B cell (primary cell): ENCODE measurements around the gene SLC2A4. TPM values are rescaled to one million over a fixed set of nuclear protein-coding genes. Genes with fewer than 3 reads are reported as not detected.

ENCODE experiments used
- ATAC-seq: fragments of 200-7000 bp; cut with Tn5 transposase; one replicate; pipeline ENCODE4 v1.10.0; 2021; ENCODE audit warnings: low read depth, mild to moderate bottlenecking, moderate number of reproducible peaks, moderate library complexity
- CTCF ChIA-PET: fragments of 350-600 bp; sonication (Branson Sonifier 250); formaldehyde crosslinking; loops from one replicate; lab custom pipeline; 2021; ENCODE audit warnings: antibody characterized with exemption, inconsistent platforms; lab: Charles Lee
- POLR2A ChIA-PET: fragments of 350-600 bp; sonication (Branson Sonifier 250); formaldehyde crosslinking; loops from one replicate; lab custom pipeline; 2021; ENCODE audit warnings: antibody characterized with exemption; lab: Charles Lee
- DNase-seq: peaks from one replicate; pipeline ENCODE4 v3.0.0; 2013
- H2AFZ ChIP-seq: 2 replicates; pipeline ENCODE4 v1.6.1; 2012; ENCODE audit warnings: mild to moderate bottlenecking, low read depth, low read length; ENCODE audit not compliant: insufficient read depth, poor library complexity, severe bottlenecking
- H3K27ac ChIP-seq, 2 donors: 1 replicate in 1 of 2; 2 replicates in 1 of 2; pipeline ENCODE4 v1.5.1; 2012 to 2013; ENCODE audit warnings: low read length in 2 of 2, mild to moderate bottlenecking in 2 of 2, moderate library complexity in 1 of 2
- H3K27me3 ChIP-seq, 4 experiments: fragments of 200-600 bp in 1 of 4; sonication (generic) in 1 of 4; replicated peaks in 1 of 4; 1 replicate in 2 of 4; 2 replicates in 2 of 4; pipeline versions ENCODE4 v1.6.1 to v1.7.0; 2013 to 2016; ENCODE audit warnings: low read length in 3 of 4, mild to moderate bottlenecking in 2 of 4, mixed read lengths in 1 of 4, moderate library complexity in 1 of 4; ENCODE audit not compliant: insufficient read depth in 4 of 4, control insufficient read depth in 3 of 4; ENCODE audit errors: control extremely low read depth in 1 of 4
- H3K36me3 ChIP-seq, 2 experiments: replicated peaks in 1 of 2; 1 replicate in 1 of 2; 2 replicates in 1 of 2; pipeline versions ENCODE4 v1.6.1 to v1.7.1; 2013; ENCODE audit warnings: low read length in 1 of 2; ENCODE audit not compliant: insufficient read depth in 2 of 2, control insufficient read depth in 1 of 2; ENCODE audit errors: control extremely low read depth in 1 of 2, extremely low read depth in 1 of 2
- H3K4me1 ChIP-seq, 2 donors: fragments of 200-600 bp in 1 of 2; sonication (generic) in 1 of 2; 1 replicate in 1 of 2; 2 replicates in 1 of 2; pipeline versions ENCODE4 v1.5.1 to v1.6.1; 2013 to 2017; ENCODE audit warnings: low read length in 2 of 2; ENCODE audit not compliant: control insufficient read depth in 2 of 2, insufficient read depth in 2 of 2
- H3K4me2 ChIP-seq: replicated peaks from 2 replicates; pipeline ENCODE3; 2012; ENCODE audit warnings: mild to moderate bottlenecking, low read depth, low read length; ENCODE audit not compliant: poor library complexity, severe bottlenecking
- H3K4me3 ChIP-seq, 5 experiments: fragments of 200-600 bp in 1 of 5; sonication (generic) in 1 of 5; 1 replicate in 3 of 5; 2 replicates in 2 of 5; pipeline versions ENCODE4 v1.5.1 to v1.7.0; 2011 to 2016; ENCODE audit warnings: low read length in 4 of 5, mild to moderate bottlenecking in 4 of 5, low read depth in 2 of 5, control low read depth in 1 of 5, moderate library complexity in 1 of 5; ENCODE audit not compliant: insufficient read depth in 1 of 5; ENCODE audit errors: control extremely low read depth in 1 of 5, extremely low read depth in 1 of 5
- H3K79me2 ChIP-seq: fragments of 200-600 bp; sonication (generic); one replicate; pipeline ENCODE4 v1.6.0; 2016; ENCODE audit warnings: low read length; ENCODE audit not compliant: control insufficient read depth, insufficient read depth
- H3K9ac ChIP-seq: fragments of 200-600 bp; sonication (generic); 2 replicates; pipeline ENCODE4 v1.6.1; 2017; ENCODE audit warnings: mild to moderate bottlenecking, low read length, moderate library complexity
- H3K9me3 ChIP-seq, 3 donors: one replicate each; pipeline versions ENCODE4 v1.6.1 to v1.7.1; 2013; ENCODE audit warnings: low read length in 2 of 3; ENCODE audit not compliant: control insufficient read depth in 2 of 3, insufficient read depth in 1 of 3; ENCODE audit errors: control extremely low read depth in 1 of 3
- H4K20me1 ChIP-seq: 2 replicates; pipeline ENCODE4 v1.6.0; 2012; ENCODE audit warnings: mild to moderate bottlenecking, low read length; ENCODE audit not compliant: insufficient read depth, control insufficient read depth, poor library complexity, severe bottlenecking
- H3K27ac Mint-ChIP-seq: one replicate; pipeline ENCODE4 v1.8.0; 2021; ENCODE audit warnings: mixed read lengths
- H3K27me3 Mint-ChIP-seq: one replicate; pipeline ENCODE4 v1.8.0; 2021; ENCODE audit warnings: mixed read lengths
- H3K4me1 Mint-ChIP-seq: one replicate; pipeline ENCODE4 v1.8.0; 2021; ENCODE audit warnings: mixed read lengths
- H3K4me3 Mint-ChIP-seq: one replicate; pipeline ENCODE4 v1.8.0; 2021; ENCODE audit warnings: mixed read lengths
- H3K9me3 Mint-ChIP-seq: one replicate; pipeline ENCODE4 v1.8.0; 2022; ENCODE audit warnings: mixed read lengths; ENCODE audit not compliant: insufficient read depth
- CTCF ChIP-seq: fragments of 200-600 bp; IDR thresholded peaks from one replicate; pipeline ENCODE4 v1.8.0; 2022; ENCODE audit warnings: antibody characterized with exemption, mild to moderate bottlenecking
- EZH2 ChIP-seq: IDR thresholded peaks from 2 replicates; pipeline ENCODE4 v1.6.1; 2012; ENCODE audit warnings: borderline replicate concordance, low read depth, mild to moderate bottlenecking, moderate library complexity, low read length; ENCODE audit not compliant: insufficient read depth, poor library complexity, severe bottlenecking
- WGBS: methylation state at CpG from one replicate; pipeline ENCODE4 v1.1.5; 2013; ENCODE audit warnings: missing lambda C conversion rate; ENCODE audit not compliant: insufficient coverage; 5-methylcytosine and 5-hydroxymethylcytosine counted together
- intact Hi-C: fragments of 100-400 bp; cut with micrococcal nuclease; formaldehyde crosslinking; loops from one replicate; pipeline ENCODE4 v1.10.0; 2022
- polyA plus RNA-seq: library from polyadenylated mRNA; depleted of rRNA; stranded (reverse); fragments of >200 nt; gene quantifications from 2 replicates; pipeline ENCODE4 v1.2.3, GENCODE V29; 2012
- total RNA-seq, 2 donors: library from RNA; stranded (reverse); fragments of 120-200 nt in 1 of 2; gene quantifications; 1 replicate in 1 of 2; 2 replicates in 1 of 2; pipeline versions ENCODE4 v1.2.3 to v1.2.4, GENCODE V29; 2013 to 2022

SLC2A4 gene
- total and polyA plus RNA-seq, 2 donors (not counting 1 experiment from before 2014, with no cell fraction given), result not detected

- POLR2A ChIA-PET, result interaction anchor here (1.3 kb wide), 1 partner anchor 8 kb away, joined by 4 read pairs; no protein-coding TSS in a partner anchor
- H3K27ac ChIP-seq, result no peak overlapping the region
- H3K4me2 ChIP-seq, result no peak overlapping the region
- peaks cover 0 to 67% of the 10 kb centered on the region in 2 experiments for H3K36me3 ChIP-seq
- H3K9me3 ChIP-seq, result no peaks in the 10 kb centered on the region
- H2AFZ ChIP-seq, result no peak overlapping the region
- H3K79me2 ChIP-seq, result peaks cover 36% of the 10 kb centered on the region
- intact Hi-C loops, result no loop called here
- H4K20me1 ChIP-seq, result peaks cover 16% of the 10 kb centered on the region
- Mint-ChIP-seq H3K9me3 (no peaks in the 10 kb centered on the region), H3K4me1 (peaks cover 27% of the 10 kb centered on the region), H3K4me3 (no peak overlapping the region), H3K27ac (no peak overlapping the region), H3K27me3 (no peaks in the 10 kb centered on the region)
- no peaks in the 10 kb centered on the region for H3K27me3 ChIP-seq
- no peak overlapping the region for H3K9ac ChIP-seq
- no peak for TF ChIP-seq CTCF
- TF ChIP-seq EZH2, result no peak
- H3K4me3 ChIP-seq, result no peak overlapping the region
- H3K4me1 ChIP-seq, result peaks cover 17 to 19% of the 10 kb centered on the region in 2 donors
- CTCF ChIA-PET, result interaction anchor here (1.0 kb wide), 2 partner anchors 15 to 22 kb away, joined by 3 to 4 read pairs; no protein-coding TSS in a partner anchor
- ATAC-seq (no peak), DNase-seq (no peak)
- WGBS, result 95% methylated on average over 13 of the region's 13 CpGs
Observed at GRCh38 chr17:7318121-7318860, 36.8 kb downstream of the SLC2A4 start.

- 97% methylated on average over 13 of the region's 15 CpGs for WGBS
- intact Hi-C loops, result no loop called here
- Histone ChIP-seq H3K4me1 (peaks cover 0 to 5% of the 10 kb centered on the region in 2 donors), H3K79me2 (peaks cover 26% of the 10 kb centered on the region), H3K27ac (no peak overlapping the region), H3K36me3 (peaks cover 0 to 79% of the 10 kb centered on the region in 2 experiments), H3K9me3 (no peaks in the 10 kb centered on the region), H3K9ac (no peak overlapping the region), H4K20me1 (peaks cover 5% of the 10 kb centered on the region), H3K4me3 (no peak overlapping the region), H3K27me3 (no peaks in the 10 kb centered on the region), H2AFZ (no peak overlapping the region), H3K4me2 (no peak overlapping the region)
- Mint-ChIP-seq H3K27me3 (no peaks in the 10 kb centered on the region), H3K27ac (no peak overlapping the region), H3K4me1 (peaks cover 3% of the 10 kb centered on the region), H3K9me3 (no peaks in the 10 kb centered on the region), H3K4me3 (no peak overlapping the region)
- DNase-seq, result no peak
- no peak for TF ChIP-seq EZH2
- no peak for TF ChIP-seq CTCF
- ATAC-seq, result no peak
- POLR2A ChIA-PET, result no interaction called here
- CTCF ChIA-PET, result interaction anchor here (1.2 to 3.1 kb wide), 5 partner anchors 8 to 42 kb away, joined by 3 to 14 read pairs (median 6); partner anchors contain the start of gene NEURL4
Observed at GRCh38 chr17:7321466-7321865, 39.9 kb downstream of the SLC2A4 start.
